ENCODE measurements around the gene NAPA. TPM values are rescaled to one million over a fixed set of nuclear protein-coding genes. Genes with fewer than 3 reads are reported as not detected.

NAPA gene
- total RNA-seq, 1 donor from 2014 or later = 61.1 TPM

DNA sequence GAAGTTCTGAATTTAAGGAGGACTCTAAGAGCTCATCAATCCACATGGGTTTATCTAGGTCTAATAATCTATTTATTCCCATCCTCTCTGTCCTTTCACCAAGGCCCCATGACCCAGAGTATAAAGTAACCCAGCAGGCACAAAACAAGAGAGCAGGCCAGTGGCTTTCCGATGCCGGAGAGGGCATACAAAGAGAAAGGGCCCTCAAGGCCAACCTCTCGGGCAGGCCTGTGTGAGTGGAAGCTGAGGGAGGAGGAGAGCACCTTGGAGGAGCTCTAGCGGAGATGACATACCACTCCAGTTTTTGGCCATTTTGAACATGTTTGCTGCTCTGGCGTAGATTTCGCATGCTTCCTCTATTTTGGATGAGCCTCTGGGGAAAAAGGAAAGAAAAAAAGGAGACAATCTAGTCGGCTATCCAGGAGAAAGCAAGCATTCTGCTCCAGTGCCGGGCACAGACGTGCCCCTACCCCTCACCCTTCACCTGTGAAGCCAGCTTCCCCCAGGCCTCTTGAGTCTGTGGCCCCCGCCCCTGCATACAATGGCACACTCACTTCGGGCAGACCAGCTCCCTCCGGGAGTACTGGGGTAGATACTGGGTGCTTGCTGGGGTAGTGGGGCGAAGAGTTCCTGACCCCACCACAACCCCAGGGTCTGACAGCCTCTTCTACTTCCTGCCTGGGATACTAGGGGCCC lies 11.6 kb downstream of the NAPA start:
- no peak for DNase-seq (ENCODE audit: low read depth in 2 of 2)

GRCh38 chr19:47499863-47500830 lies 14.7 kb downstream of the NAPA start:
- DNase-seq (ENCODE audit: low read depth in 2 of 2) = no peak

GRCh38 chr19:47499371-47499770 lies 15.5 kb downstream of the NAPA start:
- no peak for DNase-seq (ENCODE audit: low read depth in 2 of 2)

GRCh38 chr19:47498561-47498960 lies 16.3 kb downstream of the NAPA start:
- no peak for DNase-seq (ENCODE audit: low read depth in 2 of 2)

DNA sequence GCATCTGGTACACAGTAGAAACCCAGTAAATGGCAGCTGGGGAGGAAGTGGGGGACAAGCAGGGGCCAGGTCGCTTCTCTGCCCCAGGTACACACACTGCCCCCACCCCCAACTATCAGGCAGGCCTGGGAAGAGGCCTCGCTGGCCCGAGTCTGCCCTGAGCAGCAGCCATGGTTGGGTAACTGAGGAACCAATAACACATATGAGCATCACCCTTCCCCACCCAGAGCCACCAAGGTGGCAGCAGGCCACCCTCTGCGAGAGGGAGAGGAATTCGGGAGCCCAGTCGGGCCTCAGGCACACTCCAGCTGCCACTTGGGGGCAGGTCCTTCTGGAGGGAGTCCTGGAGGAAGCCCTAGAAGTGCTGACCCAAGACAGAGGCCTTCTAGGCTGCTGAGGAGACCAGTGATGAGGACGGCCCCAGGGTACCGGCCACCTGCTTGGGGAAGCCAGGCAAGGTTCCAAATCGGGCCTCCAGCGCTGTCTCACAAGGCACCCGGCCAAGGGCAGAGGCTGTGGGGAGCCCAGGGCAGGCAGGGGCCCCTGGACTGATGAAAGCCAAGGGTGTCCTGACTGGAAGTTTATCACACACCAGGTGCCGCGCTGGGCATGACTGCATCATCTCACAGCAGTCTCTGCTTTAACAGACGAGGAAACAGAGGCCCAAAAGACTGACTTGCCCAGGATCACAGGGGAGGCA lies 16.9 kb downstream of the NAPA start:
- DNase-seq (ENCODE audit: low read depth in 2 of 2) = no peak

- no peak for DNase-seq (ENCODE audit: low read depth in 2 of 2)
Observed at GRCh38 chr19:47497050-47497766, 17.7 kb downstream of the NAPA start.

- no peak for DNase-seq (ENCODE audit: low read depth in 2 of 2)
Observed at GRCh38 chr19:47495478-47496372, 19.1 kb downstream of the NAPA start.

DNA sequence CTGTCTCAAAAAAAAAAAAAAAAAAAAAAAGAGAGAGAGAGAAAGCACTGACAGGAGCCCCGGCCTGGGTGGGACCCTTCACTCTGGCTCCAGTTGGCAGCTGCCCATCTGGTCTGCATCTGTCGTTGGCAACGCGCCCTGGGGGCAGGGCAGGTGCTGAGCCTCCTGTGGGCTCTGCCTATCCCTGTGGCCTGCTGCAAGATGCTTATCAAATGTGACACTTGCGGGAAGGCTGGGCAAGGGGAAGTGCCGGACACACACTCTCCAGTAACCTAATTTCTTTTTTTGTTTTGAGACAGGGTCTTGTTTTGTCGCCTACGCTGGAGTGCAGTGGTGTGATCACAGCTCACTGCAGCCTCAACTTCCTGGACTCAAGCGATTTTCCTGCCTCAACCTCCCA lies 20.1 kb downstream of the NAPA start:
- DNase-seq (ENCODE audit: low read depth in 2 of 2) = no peak

DNA sequence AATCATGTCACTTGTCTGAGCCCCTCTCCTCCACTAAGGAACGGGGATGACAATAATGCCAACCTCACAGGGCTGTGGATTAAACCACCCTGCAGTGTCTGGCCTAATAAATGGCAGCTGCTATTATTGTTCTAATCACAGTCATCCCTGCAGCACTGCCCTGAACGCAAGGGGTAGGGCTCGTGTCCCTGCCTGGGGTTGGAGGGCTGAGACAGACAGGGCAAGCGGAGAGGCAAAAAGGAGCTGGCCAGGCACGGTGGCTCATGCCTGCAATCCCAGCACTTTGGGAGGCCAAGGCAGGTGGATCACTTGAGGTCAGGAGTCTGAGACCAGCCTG lies 20.7 kb downstream of the NAPA start:
- no peak for DNase-seq (ENCODE audit: low read depth in 2 of 2)

- DNase-seq (ENCODE audit: low read depth in 2 of 2) = no peak
Observed at GRCh38 chr19:47493378-47494210, 21.3 kb downstream of the NAPA start.

DNA sequence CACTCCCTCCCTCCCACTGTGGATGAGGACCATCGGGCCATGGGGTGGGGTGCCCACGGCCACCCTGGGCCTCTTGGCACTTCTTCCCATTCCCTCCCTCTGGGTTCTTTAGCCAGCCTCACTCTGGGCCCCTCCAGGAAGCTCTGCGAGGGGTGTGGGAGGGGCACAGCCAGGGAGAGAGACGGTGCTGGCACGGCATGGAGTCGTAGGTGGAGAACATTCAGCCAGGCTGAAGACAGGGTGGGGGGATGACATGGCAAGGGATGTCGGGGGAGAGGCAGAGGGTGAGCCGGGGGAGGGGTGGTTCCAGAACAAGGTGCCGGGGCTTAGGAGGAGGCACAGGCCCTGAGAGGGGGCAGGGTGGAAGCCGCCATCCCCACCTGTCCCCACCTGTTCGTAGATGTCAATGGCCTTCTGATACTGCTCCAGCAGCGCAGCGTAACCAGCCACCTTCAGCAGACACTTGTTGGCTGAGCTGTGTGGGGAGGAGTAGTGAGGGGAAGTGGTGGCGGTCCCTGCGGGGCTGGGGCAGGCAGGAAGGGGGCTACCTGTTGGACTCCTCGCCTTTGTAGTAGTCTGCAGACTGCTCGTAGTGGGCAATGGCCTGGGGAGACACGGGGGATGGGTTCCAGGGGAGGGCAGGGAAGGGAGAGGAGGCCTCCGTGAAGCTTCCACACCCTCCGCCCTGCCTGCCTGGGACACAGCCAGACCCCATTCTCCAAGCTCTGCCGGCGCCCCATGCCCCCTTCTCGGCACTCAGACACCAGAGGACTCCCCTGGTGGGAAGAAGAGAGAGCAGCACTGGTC lies 22.1 kb downstream of the NAPA start:
- no peak for DNase-seq (ENCODE audit: low read depth in 2 of 2)

DNA sequence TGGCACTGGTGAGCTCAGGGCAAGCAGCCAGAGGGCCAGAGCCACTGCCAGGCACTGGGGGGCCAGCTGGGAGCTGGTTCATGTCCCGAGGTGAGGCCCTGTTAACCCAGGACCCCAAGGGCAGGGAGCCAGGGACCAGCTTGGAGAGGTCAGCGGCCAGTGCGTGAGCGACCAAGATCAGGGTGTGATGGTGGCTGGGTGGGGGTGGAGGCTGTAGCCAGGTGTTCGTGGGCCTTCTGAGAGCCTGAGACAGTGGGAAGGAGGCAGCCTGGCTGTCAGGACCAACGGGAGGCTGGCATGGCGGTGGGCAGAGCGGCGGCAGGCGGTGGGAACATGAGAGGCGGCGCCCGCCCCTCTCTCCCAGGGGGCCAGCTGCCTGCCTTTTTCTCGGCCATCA lies 22.7 kb downstream of the NAPA start:
- no peak for DNase-seq (ENCODE audit: low read depth in 2 of 2)

- DNase-seq (ENCODE audit: low read depth in 2 of 2) = no peak
Observed at GRCh38 chr19:47491358-47492136, 23.3 kb downstream of the NAPA start.

- DNase-seq (ENCODE audit: low read depth in 2 of 2) = no peak
Observed at GRCh38 chr19:47490847-47491246, 24.0 kb downstream of the NAPA start.

DNA sequence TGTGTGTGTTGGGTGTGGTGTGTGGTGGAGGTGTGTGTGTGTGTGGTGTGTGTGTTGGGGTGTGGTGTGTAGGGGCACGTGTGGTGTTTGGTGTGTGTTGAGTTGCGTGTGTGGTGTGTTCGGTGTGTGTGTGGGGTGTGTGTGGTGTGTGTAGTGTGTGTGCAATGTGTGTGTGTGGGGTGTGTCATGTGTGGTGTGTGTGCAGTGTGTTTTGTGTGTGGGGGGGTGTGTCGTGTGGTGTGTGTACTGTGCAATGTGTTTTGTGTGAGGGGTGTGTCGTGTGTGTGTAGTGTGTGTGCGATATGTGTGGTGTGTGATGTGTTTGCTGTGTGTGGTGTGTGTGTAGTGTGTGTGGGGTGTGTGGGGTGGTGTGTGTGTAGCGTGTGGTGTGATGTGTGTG lies 24.8 kb downstream of the NAPA start:
- DNase-seq (ENCODE audit: low read depth in 2 of 2) = no peak

DNA sequence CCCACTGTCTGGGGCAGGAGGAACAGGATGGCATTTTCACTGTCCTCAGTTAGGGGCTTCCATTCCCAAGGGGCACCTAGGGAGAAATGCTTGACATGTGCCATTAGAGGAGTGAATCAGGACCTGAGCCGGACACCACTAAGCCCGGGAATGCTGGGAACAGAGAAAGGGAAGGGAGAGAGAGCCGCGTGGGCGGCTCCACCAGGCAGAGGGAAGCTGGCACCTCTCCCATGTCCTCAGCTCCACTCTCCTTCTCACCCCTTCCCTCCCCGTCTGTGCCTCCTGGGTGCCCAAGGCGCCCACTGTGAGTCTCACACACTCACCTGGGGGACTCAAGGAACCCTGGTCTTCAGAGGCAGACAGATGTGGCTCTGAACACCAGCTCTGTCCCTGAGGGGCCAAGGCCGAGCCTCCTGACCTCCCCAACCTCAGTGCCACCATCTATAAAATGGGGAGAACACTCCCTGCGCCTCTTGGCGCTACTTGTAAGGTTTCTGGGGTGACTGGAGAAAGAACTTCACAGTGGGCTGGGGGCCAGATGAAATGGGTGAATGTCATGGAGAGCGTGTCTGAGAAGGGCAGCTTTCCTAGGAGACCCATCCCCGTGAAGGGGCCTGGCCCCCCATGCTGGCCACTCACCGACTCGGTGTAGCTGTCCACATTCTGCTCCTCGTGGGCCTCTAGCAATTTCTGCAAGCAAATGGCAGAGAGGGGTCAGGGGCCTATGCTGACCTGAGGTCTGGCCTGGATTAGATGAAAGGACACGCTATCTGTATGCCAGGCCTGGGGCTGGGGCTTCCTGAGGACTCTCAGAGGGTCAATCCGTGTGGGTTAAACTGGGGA lies 25.6 kb downstream of the NAPA start:
- no peak for DNase-seq (ENCODE audit: low read depth in 2 of 2)
